K562 (cell line): ENCODE measurements around the gene ADRM1. TPM values are rescaled to one million over a fixed set of nuclear protein-coding genes. Genes with fewer than 3 reads are reported as not detected.
A peak's percentile ranks its signal among the peaks of the same experiment; 100 is the strongest.

Experiments
- ATAC-seq: fragments of 200-7000 bp; cut with Tn5 transposase; 3 replicates; pipeline ENCODE4 v1.9.1; 2020; ENCODE audit warnings: moderate library complexity
- BruUV-seq: library from RNA; stranded (reverse); fragments of 400-500 nt; replicated peaks from 2 replicates; lab custom pipeline; 2021; lab: Mats Ljungman, UMichigan
- CTCF ChIA-PET: fragments of 300-600 bp; formaldehyde crosslinking; extraction: SDS; loops from one replicate; lab custom pipeline; 2021; ENCODE audit warnings: low intra/inter-chr PET ratio; lab: Yijun Ruan, JAX
- POLR2A ChIA-PET: fragments of 300-600, 350-650 bp; sonication (Branson Sonifier 250); formaldehyde crosslinking; extraction: SDS; loops from one replicate; lab custom pipeline; 2021; ENCODE audit warnings: antibody characterized with exemption, inconsistent platforms; lab: Yijun Ruan, JAX
- DNase-seq, 4 experiments: peaks; one replicate each; pipeline versions ENCODE4 v3.0.0 to v3.0.0-alpha.2; 2011 to 2018; ENCODE audit warnings: low spot score in 3 of 4, mixed read lengths in 3 of 4; ENCODE audit errors: extremely low read depth in 1 of 4
- FAIRE-seq: peaks from 2 replicates; lab custom pipeline; 2011; peaks lifted over from hg19 to GRCh38; lab: Jason Lieb, UNC
- H2AFZ ChIP-seq: 2 replicates; pipeline ENCODE4 v1.6.0; 2011; ENCODE audit warnings: low read depth, low read length, control low read depth, inconsistent platforms
- H3K27ac ChIP-seq: fragments of 200-600 bp; 3 replicates; pipeline ENCODE4 v1.8.0; 2011; ENCODE audit warnings: low read depth, mild to moderate bottlenecking, control low read depth, inconsistent platforms, low read length, moderate library complexity, mixed read lengths; ENCODE audit errors: extremely low read depth
- H3K27me3 ChIP-seq, 2 experiments: fragments of 300-600 bp in 1 of 2; 2 replicates in 1 of 2; 3 replicates in 1 of 2; pipeline versions ENCODE4 v1.6.0 to v1.8.0; 2011; ENCODE audit warnings: inconsistent platforms in 2 of 2, low read length in 2 of 2, mild to moderate bottlenecking in 1 of 2, mixed read lengths in 1 of 2, moderate library complexity in 1 of 2; ENCODE audit not compliant: control insufficient read depth in 2 of 2, insufficient read depth in 2 of 2
- H3K36me3 ChIP-seq: fragments of 300-600 bp; 3 replicates; pipeline ENCODE4 v1.8.0; 2011; ENCODE audit warnings: mild to moderate bottlenecking, low read length, inconsistent platforms; ENCODE audit not compliant: control insufficient read depth, insufficient read depth
- H3K4me1 ChIP-seq, 2 experiments: fragments of 200-600 bp in 1 of 2; replicated peaks in 1 of 2; 2 replicates in 1 of 2; 3 replicates in 1 of 2; pipeline versions ENCODE4 v1.5.1 to v1.8.0; 2011; ENCODE audit warnings: inconsistent platforms in 2 of 2, low read length in 2 of 2, mild to moderate bottlenecking in 1 of 2, mixed read lengths in 1 of 2, moderate library complexity in 1 of 2; ENCODE audit not compliant: control insufficient read depth in 2 of 2, insufficient read depth in 2 of 2
- H3K4me2 ChIP-seq: 2 replicates; pipeline ENCODE4 v1.6.1; 2011; ENCODE audit warnings: low read length, control low read depth, inconsistent platforms, mixed read lengths; ENCODE audit not compliant: insufficient read depth
- H3K4me3 ChIP-seq: fragments of 200-600 bp; sonication (generic), shearing (Covaris generic); 2 replicates; pipeline ENCODE4 v1.5.1; 2016; ENCODE audit warnings: control low read depth, inconsistent platforms
- H3K79me2 ChIP-seq: fragments of 200-600 bp; 3 replicates; pipeline ENCODE4 v1.8.0; 2011; ENCODE audit warnings: low read length, inconsistent platforms; ENCODE audit not compliant: control insufficient read depth, insufficient read depth
- H3K9ac ChIP-seq, 2 experiments: 2 replicates each; pipeline versions ENCODE4 v1.6.0 to v1.6.1; 2011; ENCODE audit warnings: low read depth in 2 of 2, low read length in 2 of 2, control low read depth in 1 of 2, inconsistent platforms in 1 of 2, mild to moderate bottlenecking in 1 of 2, mixed read lengths in 1 of 2; ENCODE audit not compliant: insufficient read depth in 1 of 2
- H3K9me1 ChIP-seq: one replicate; pipeline ENCODE4 v1.6.0; 2011; ENCODE audit warnings: inconsistent platforms, mild to moderate bottlenecking, low read length, moderate library complexity; ENCODE audit not compliant: control insufficient read depth, insufficient read depth
- H3K9me3 ChIP-seq: replicated peaks from 2 replicates; pipeline ENCODE4 v1.5.1; 2011; ENCODE audit warnings: low read depth, low read length, inconsistent platforms; ENCODE audit not compliant: control insufficient read depth, insufficient read depth
- H4K20me1 ChIP-seq: replicated peaks from 2 replicates; pipeline ENCODE4 v1.6.1; 2011; ENCODE audit warnings: low read length, inconsistent platforms, mixed read lengths; ENCODE audit not compliant: control insufficient read depth, insufficient read depth
- PCBP1 ChIP-seq: fragments of 200-400 bp; formaldehyde crosslinking; IDR thresholded peaks from 2 replicates; pipeline ENCODE4 v1.6.1; 2018; ENCODE audit warnings: mild to moderate bottlenecking, low read depth, low read length; ENCODE audit not compliant: poor library complexity, severe bottlenecking
- POLR2G ChIP-seq: fragments of 200-400 bp; formaldehyde crosslinking; IDR thresholded peaks from 2 replicates; pipeline ENCODE4 v1.6.1; 2017; ENCODE audit warnings: low read depth, mild to moderate bottlenecking, antibody characterized with exemption, low read length, moderate library complexity
- TAF9B ChIP-seq: fragments of 450-650 bp; IDR thresholded peaks from 2 replicates; pipeline ENCODE4 v1.6.1; 2018; ENCODE audit warnings: mild to moderate bottlenecking; ENCODE audit not compliant: partially characterized antibody
- ZFX ChIP-seq: sonication (generic); formaldehyde crosslinking; IDR thresholded peaks from 2 replicates; pipeline ENCODE4 v1.8.0; 2022; ENCODE audit warnings: mild to moderate bottlenecking, missing genetic modification reagents, moderate library complexity
- ZNF263 ChIP-seq: sonication (generic); formaldehyde crosslinking; IDR thresholded peaks from 2 replicates; pipeline ENCODE4 v1.8.0; 2022; ENCODE audit warnings: mild to moderate bottlenecking, missing genetic modification reagents, borderline replicate concordance
- WGBS: fragments of 100-300 bp; shearing (Covaris generic); methylation state at CpG from one replicate; pipeline ENCODE4 v1.1.6; 2016; ENCODE audit warnings: low coverage, mixed read lengths; ENCODE audit not compliant: insufficient coverage; ENCODE audit errors: missing lambda C conversion rate; 5-methylcytosine and 5-hydroxymethylcytosine counted together
- in situ Hi-C: fragments of 300-500 bp; cut with MboI; formaldehyde crosslinking; loops from 4 replicates; pipeline ENCODE4 v1.15.0; 2018; ENCODE audit warnings: inconsistent platforms, mixed read lengths
- intact Hi-C: fragments of 100-400 bp; cut with micrococcal nuclease; formaldehyde crosslinking; loops from 2 replicates; pipeline ENCODE4 v1.14.2; 2022
- polyA plus RNA-seq, 8 experiments: library from polyadenylated mRNA; depleted of rRNA in 4 of 8; stranded (reverse) in 5 of 8; unstranded in 3 of 8; fragments of >200 nt; fragmentation: Nextera tagmentation in 2 of 8; fragmentation: Illumina TruSeq in 1 of 8; extraction: Ambion mirVana in 2 of 8; extraction: Trizol in 1 of 8; gene quantifications; 2 replicates each; pipeline versions ENCODE4 v1.2.1 to v1.2.3, GENCODE V29; 2011 to 2014; ENCODE audit warnings: inconsistent platforms in 1 of 8, missing spikeins in 1 of 8
- total RNA-seq, 7 experiments: library from RNA; depleted of rRNA in 6 of 7; stranded (reverse); fragments of >200 nt in 6 of 7; fragmentation: Illumina TruSeq in 2 of 7; extraction: Trizol in 2 of 7; gene quantifications; 2 replicates each; pipeline versions ENCODE4 v1.2.1 to v1.2.3, GENCODE V29; 2011 to 2021; ENCODE audit warnings: low replicate concordance in 1 of 7
- TF ChIP-seq, protein P1 (sequence below): fragments of 450-650 bp; IDR thresholded peaks from 2 replicates; pipeline ENCODE4 v1.6.1; 2016
- TF ChIP-seq, protein P2 (sequence below): sonication (generic); formaldehyde crosslinking; IDR thresholded peaks from 2 replicates; pipeline ENCODE4 v1.8.1; 2023; ENCODE audit warnings: mild to moderate bottlenecking, missing genetic modification reagents

ADRM1 gene
- total and polyA plus RNA-seq, 9 of the 15 experiments (the other 6 are each of a cell fraction or from before 2014, with no cell fraction given), result 5.0 to 223 (median 67.4) TPM

DNA sequence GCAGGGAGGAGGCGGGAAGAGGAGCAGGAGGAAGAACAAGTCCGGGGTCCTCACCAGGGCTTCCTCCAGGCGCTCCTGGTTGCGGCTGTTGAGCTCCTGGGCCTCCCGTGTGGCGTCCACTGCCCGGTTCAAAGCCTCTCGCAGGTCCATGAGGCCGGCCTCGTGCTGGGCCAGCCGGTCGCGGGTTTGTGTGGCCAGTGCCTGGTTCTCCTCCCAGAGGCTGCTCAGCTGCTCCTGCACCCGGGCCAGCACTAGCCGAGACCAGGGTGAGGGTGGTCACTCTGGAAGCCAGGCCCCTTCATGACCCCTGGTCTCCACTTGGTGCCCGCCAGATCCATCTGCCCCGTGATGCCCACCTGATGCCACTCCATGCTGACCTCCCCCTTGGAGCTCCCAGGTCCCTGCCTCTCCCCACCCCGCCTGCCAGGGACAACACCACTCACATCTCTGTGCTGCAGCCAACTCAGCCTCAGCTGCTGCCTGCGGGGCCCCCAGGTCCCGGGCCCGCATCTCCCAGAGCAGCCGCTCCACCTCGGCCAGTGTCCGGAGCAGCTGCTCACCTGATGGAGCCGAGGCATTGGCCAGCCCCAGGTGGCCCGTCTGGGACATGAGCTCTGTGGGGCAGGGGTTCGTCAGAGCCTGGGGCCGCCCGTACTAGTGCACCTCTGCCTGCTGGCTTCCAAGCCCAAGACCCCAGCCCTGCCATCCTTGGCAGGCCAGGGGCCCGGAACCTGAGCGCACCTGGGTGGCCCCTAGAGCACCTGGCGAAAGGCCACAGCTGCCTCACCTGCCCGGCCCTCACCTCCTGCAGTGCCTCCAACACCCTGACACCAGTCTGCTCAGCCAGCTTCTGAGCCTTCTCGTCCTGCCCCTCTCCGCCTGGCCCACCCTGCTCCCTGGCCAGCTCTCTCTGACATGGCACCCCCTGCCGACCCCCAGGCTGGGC is 15.9 kb downstream of the ADRM1 start:
- H3K4me2 ChIP-seq, result no peak overlapping the region
- no peak for FAIRE-seq
- no peaks in the 10 kb centered on the region for H3K27me3 ChIP-seq
- no peak overlapping the region for H3K9ac ChIP-seq
- CTCF ChIA-PET, result no interaction called here
- H3K9me3 ChIP-seq, result no peaks in the 10 kb centered on the region
- ATAC-seq, result no peak
- peaks cover 84% of the 10 kb centered on the region; the same call in 2 of the 3 replicates for H3K36me3 ChIP-seq
- BruUV-seq, result no TSS peak
- H2AFZ ChIP-seq, result no peak overlapping the region
- WGBS, result 98% methylated on average over 15 of the region's 36 CpGs
- POLR2A ChIA-PET, result interaction anchor here (0.5 kb wide), 1 partner anchor 64 kb away, joined by 3 read pairs; no protein-coding TSS in a partner anchor
- no peak overlapping the region for H3K4me3 ChIP-seq
- peaks cover 2 to 58% of the 10 kb centered on the region in 2 experiments; a peak in 2 of 5 replicates for H3K4me1 ChIP-seq
- H3K79me2 ChIP-seq, result no peaks in the 10 kb centered on the region
- no peaks in the 10 kb centered on the region for H4K20me1 ChIP-seq
- in situ Hi-C loops (no loop called here), intact Hi-C loops (no loop called here)
- peaks cover 3% of the 10 kb centered on the region for H3K9me1 ChIP-seq
- H3K27ac ChIP-seq, result no peak overlapping the region
- DNase-seq, result no peak
- TF ChIP-seq ZFX (CRISPR knock-in tag) (no peak), TAF9B (no peak), POLR2G (peak; percentile 24; the same call in 1 of the 2 replicates), PCBP1 (peak; percentile 65), ZNF263 (CRISPR knock-in tag) (peak; percentile 79)
- TF ChIP-seq, protein P1, sequence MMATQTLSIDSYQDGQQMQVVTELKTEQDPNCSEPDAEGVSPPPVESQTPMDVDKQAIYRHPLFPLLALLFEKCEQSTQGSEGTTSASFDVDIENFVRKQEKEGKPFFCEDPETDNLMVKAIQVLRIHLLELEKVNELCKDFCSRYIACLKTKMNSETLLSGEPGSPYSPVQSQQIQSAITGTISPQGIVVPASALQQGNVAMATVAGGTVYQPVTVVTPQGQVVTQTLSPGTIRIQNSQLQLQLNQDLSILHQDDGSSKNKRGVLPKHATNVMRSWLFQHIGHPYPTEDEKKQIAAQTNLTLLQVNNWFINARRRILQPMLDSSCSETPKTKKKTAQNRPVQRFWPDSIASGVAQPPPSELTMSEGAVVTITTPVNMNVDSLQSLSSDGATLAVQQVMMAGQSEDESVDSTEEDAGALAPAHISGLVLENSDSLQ, result no peak
- TF ChIP-seq, protein P2, sequence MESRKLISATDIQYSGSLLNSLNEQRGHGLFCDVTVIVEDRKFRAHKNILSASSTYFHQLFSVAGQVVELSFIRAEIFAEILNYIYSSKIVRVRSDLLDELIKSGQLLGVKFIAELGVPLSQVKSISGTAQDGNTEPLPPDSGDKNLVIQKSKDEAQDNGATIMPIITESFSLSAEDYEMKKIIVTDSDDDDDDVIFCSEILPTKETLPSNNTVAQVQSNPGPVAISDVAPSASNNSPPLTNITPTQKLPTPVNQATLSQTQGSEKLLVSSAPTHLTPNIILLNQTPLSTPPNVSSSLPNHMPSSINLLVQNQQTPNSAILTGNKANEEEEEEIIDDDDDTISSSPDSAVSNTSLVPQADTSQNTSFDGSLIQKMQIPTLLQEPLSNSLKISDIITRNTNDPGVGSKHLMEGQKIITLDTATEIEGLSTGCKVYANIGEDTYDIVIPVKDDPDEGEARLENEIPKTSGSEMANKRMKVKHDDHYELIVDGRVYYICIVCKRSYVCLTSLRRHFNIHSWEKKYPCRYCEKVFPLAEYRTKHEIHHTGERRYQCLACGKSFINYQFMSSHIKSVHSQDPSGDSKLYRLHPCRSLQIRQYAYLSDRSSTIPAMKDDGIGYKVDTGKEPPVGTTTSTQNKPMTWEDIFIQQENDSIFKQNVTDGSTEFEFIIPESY, result peak; percentile 46
- TF ChIP-seq, all 486 proteins: peak for 4
